Kidney glomerular epithelial cell (primary cell): ENCODE results near the gene ADGRV1.
"Not testable (repeated sequence)": the region's sequence is repeated elsewhere in the genome, so short reads cannot be mapped to it uniquely, and the experiment has no call there.

Experiments used
- DNase-seq: peaks from one replicate; lab custom pipeline; 2025; lab: John Stamatoyannopoulos, UW

Gene ADGRV1

DNA sequence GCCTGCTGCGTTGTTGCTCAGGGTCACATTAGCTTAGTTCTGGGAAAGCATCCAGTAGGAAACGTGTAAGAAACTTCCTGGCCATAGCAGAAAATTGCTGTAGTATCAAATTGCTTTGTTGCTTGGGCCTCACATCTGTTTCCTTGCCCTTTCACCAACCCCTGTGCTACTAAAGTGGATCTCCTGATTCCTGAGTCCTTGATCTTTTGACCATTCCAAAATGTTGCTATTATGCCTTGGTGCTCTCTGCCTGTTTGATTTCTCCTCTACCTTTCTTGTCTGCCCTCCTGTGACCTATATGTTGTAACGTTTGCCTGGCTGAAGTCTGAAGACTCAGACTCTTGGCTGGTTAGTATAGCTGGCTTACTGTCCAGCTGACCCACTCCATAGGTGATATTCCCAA, 350.5 kb downstream of the ADGRV1 start:
- DNase-seq: no peak

- no peak for DNase-seq
Observed at GRCh38 chr5:90909940-90910339, 351.3 kb downstream of the ADGRV1 start.

DNA sequence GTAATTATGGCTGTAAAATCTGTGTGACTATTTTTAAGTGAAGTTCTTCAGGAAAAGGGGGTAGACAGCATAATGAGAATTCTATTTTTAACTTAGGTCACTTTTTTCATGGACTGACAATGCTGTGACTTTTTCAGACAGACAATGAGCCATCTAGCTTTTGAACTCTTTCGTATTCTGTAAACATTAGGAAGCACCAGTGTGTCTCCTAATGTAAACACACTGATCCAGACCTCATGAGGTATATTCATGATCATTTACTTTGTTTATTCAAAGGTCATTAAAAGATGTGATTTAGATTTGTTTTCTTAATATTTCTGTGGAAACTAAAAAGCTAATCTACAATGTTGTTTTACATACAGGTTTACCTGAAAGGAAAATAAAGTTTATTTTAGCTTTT, 352.6 kb downstream of the ADGRV1 start:
- no peak for DNase-seq

DNA sequence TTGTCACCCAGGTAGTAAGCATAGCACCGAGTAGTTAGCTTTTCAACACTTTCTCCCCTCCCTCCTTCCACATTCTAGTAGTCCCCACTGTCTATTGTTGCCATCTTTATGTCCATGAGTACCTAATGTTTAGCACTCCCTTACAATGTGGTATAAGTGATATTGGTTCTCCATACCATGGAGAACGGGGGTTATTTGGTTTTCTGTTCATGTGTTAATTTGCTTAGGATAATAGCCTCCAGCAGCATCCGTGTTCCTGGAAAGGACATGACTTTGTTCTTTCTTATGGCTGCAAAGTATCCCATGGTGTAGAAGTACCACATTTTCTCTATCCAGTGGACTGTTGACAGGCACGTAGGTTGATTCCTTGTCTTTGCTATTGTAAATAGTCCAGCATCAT, 353.9 kb downstream of the ADGRV1 start:
- no peak for DNase-seq

- DNase-seq: no peak
Observed at GRCh38 chr5:90915393-90915792, 356.8 kb downstream of the ADGRV1 start.

DNA sequence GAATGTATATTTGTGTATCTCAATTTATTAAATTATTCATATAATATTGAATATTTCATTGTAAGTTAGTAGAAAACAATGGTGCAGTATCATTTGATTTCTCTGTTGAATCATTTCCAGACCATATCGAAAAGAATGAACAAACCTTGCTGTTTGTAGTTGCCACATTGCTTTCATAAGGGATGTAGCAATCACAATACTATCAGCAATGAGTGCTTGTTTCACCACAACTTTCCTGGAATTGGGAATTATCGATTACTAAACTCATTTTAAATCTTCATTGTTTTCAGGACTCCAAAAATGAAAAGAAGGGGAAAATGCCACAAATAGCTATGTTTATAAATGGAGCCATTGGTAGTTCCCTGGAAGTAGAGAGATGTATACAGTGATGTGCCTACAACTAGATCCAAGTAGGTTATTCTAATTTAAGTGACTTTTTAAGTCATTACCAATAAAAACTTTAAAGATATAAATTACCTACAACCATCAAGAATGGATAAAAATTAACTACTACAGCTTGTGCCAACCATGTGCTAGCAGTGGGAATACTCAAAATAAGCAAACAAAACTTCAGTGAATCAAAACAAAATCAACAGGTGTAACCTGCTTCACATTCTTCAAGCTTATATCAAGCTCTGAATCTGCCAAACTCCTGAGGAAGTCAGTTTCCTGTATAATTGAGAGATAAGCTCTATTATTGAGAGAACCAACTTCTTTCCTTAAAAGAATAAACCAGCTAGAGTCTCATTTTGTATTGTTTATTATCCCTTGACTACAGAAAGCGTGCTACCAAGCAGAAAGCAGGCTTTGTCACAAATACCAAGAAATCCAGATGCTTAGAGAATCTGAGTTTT, 358.6 kb downstream of the ADGRV1 start:
- peak; percentile 4 for DNase-seq

GRCh38 chr5:90917928-90918668, 359.5 kb downstream of the ADGRV1 start:
- no peak for DNase-seq

GRCh38 chr5:90921418-90921973, 362.9 kb downstream of the ADGRV1 start:
- DNase-seq: no peak

DNA sequence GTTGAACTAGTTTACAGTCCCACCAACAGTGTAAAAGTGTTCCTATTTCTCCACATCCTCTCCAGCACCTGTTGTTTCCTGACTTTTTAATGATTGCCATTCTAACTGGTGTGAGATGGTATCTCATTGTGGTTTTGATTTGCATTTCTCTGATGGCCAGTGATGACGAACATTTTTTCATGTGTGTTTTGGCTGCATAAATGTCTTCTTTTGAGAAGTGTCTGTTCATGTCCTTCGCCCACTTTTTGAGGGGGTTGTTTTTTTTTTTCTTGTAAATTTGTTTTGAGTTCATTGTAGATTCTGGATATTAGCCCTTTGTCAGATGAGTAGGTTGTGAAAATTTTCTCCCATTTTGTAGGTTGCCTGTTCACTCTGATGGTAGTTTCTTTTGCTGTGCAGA, 365.6 kb downstream of the ADGRV1 start:
- not testable (repeated sequence) for DNase-seq

- DNase-seq: not testable (repeated sequence)
Observed at GRCh38 chr5:90929013-90929839, 370.6 kb downstream of the ADGRV1 start.

- no peak for DNase-seq
Observed at GRCh38 chr5:90930062-90930461, 371.5 kb downstream of the ADGRV1 start.

DNA sequence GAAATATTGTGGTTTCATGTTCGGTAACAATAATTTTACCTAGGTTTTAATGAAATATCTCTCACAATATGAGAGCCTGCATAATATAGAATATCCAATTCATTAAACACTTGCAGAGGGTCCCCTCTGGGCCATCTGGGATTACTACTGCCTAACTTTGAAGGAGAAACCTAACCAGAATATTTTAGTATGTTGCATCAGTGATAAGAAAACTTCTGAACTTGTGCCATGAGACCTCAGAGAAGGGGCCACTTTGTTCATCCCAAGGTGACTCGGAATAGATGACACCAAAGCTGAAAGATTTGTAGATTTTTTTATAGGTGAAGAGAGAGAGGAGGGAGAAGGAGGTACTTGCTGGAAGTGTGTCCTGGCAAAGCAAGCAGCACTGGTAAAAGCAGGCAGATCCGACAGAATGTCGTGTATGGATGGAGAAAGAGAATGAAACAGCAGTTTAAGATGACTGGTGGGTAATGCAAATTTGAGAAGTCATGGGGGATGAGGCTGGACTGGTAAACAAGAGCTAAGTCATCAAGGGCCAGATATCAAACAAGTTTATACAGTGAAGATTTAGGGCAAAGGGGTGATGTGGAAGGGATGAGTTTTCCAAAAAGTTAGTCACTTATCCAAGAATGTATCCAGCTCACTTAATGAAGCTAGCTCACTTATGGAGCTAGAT, 372.3 kb downstream of the ADGRV1 start:
- DNase-seq: no peak

DNA sequence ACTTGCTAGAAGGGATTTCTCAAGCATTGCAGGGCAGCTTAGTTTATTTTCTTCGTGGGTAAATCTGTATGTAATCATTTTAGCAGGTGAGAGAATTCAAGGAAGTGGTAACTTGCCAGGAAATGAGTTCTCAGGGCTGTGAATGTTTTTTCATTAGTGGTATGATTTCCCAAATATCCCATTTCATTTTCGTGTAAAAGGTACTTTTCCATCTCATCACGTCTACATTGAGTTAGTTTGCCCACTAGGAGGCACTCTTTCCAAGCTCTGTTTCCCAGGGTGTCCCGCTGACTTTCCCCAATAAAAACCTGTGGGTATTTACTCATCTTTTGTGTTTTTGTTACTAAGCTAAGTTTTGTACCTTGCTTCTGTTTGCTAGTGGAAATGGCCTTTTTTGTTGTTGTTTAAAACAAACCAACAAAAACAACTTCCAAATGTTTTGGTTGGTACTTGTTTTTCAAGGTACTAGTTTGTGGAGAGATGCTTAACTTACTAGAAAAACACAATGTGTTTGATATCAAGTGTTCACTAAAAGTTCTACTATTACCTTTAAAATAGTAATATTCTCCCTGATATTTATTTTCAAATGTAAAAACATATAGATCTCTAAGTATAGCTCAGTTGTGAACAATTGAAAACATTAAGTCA, 373.6 kb downstream of the ADGRV1 start:
- peak; percentile 63 for DNase-seq

- DNase-seq: peak; percentile 29
Observed at GRCh38 chr5:90933298-90933697, 374.7 kb downstream of the ADGRV1 start.

DNA sequence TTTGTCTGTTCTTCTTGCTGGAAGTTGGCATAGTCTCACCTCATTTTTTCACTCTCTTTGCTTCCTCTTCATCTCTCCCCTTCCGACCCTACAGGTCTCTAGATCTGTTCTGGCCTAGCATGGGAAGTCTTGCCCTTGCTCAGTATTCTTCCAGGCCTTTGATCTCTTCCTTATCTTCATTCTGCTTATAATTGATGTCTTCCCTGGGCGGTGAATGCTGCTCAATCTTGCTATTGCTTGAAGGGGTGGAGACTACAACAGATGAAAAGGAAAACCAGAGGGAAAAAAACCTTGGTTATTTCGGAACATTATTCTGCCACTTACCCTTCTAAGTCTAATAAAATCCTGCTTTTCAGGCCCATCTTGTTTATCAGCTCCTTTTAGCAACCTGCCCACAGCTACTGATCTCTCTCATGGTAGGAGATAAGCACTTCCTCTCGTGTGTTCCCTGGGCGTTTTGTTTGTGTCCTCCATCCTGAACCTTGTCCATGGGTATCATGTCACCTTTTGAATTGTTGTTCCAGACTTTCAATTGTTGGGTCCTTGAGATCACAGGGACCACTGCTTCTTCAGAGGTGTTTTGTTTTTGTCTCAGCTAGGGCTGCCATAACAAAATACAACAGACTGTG, 375.6 kb downstream of the ADGRV1 start:
- no peak for DNase-seq

DNA sequence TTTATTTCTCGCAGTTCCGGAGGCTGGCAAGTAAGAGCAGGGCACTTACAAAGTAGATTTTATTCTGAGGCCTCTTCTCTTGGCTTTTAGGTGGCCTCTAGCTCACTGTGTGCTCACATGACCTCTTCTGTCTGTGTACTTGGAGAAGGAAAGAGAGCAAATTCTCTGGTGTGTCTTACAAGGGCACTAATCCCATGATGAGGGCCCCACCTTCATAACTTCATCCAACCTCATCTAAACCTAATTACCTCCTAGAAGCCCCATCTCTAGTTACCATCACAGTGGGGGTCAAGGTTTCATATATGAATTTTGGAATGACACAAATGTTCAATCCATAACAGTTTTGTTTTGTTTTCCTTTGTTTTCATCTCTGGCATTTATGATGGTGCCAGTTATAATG, 376.1 kb downstream of the ADGRV1 start:
- no peak for DNase-seq

DNA sequence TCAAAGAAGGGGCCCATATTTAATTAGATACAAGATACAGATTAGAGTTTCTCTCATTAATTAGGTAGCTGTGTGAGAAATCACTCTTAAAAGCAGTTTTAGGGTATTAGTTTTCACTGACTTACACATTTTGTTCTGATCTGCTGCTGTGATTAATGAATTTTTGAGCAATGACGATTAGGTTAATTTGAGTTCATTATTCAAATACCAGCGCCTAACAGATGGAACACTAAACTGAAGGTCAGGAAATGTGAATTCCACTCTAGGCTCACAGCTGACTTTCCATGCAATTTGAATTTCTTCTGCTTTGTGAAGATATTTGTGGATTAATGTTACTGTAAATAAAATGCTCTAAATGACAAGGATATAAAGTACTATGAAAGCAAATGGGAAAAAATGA, 380.6 kb downstream of the ADGRV1 start:
- peak; percentile 36 for DNase-seq

DNA sequence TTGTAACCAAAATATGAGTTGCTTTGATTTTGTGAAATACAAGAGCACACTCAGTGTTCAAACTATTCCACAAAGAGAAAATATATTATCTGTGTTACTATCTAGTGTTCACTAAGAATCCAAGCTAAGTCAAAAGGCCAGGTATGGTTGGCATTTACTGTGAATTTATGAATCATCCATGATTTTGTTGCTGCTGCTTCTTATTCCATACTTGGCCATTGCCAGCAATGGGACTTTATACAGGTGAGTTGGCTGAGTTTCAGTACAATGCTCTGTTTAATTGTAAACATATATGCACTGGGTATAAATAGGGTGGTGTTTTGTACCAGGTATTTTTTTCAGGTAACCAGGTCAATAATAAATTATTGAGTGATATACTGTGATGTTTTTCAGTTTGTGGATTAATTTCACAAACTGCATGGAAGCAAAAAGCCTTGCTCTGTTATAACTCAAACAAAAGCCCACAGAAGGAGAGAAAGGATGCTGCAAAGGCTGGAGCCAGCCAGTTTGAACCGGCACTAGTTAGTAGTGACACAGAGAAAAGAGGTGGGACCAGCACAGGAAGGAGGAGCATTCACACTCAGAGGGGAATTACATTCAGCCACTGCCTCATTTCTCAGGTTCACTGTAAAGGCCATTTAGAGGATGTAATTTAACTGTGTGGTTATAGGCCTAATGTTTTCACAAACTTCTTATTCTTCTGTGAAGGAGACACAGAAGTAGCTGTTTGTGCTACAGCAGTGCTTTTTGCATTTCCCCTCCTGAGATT, 381.8 kb downstream of the ADGRV1 start:
- peak; percentile 60 for DNase-seq

- peak; percentile 56 for DNase-seq
Observed at GRCh38 chr5:90941002-90941720, 382.6 kb downstream of the ADGRV1 start.
